NK-92 (cell line): ENCODE results near the gene UGT2A2.
"Not testable (repeated sequence)": the region's sequence is repeated elsewhere in the genome, so short reads cannot be mapped to it uniquely, and the experiment has no call there.

Experiments
- DNase-seq: peaks from one replicate; lab custom pipeline; 2025; ENCODE audit not compliant: unreplicated experiment; lab: John Stamatoyannopoulos, UW

Gene UGT2A2

GRCh38 chr4:69639542-69639941 is at the start of gene UGT2A2:
UGT2A2 (minus strand) TSS chr4:69639642; CDS start chr4:69639640, 2 bp downstream.
- DNase-seq = no peak

- no peak for DNase-seq
Observed at GRCh38 chr4:69684804-69685203, 45.4 kb upstream of the UGT2A2 start.

- no peak for DNase-seq
Observed at GRCh38 chr4:69668680-69669079, 29.2 kb upstream of the UGT2A2 start.

- DNase-seq = not testable (repeated sequence)
Observed at GRCh38 chr4:69664009-69664408, 24.6 kb upstream of the UGT2A2 start.

GRCh38 chr4:69661130-69661803 is 21.8 kb upstream of the UGT2A2 start:
- not testable (repeated sequence) for DNase-seq

GRCh38 chr4:69658133-69658532 is 18.7 kb upstream of the UGT2A2 start:
- no peak for DNase-seq

- DNase-seq = no peak
Observed at GRCh38 chr4:69656653-69657158, 17.3 kb upstream of the UGT2A2 start.

- DNase-seq = no peak
Observed at GRCh38 chr4:69653147-69653546, 13.7 kb upstream of the UGT2A2 start, which contains the start of gene UGT2A1. UGT2A1 (minus strand) TSS chr4:69653247; CDS start chr4:69647644, 5,603 bp downstream.

GRCh38 chr4:69650872-69651271 is 11.4 kb upstream of the UGT2A2 start:
- DNase-seq = no peak

- DNase-seq = no peak
Observed at GRCh38 chr4:69649629-69650028, 10.2 kb upstream of the UGT2A2 start.

GRCh38 chr4:69649207-69649606 is 9.8 kb upstream of the UGT2A2 start:
- no peak for DNase-seq

GRCh38 chr4:69642961-69643360 is 3.5 kb upstream of the UGT2A2 start:
- no peak for DNase-seq

- no peak for DNase-seq
Observed at GRCh38 chr4:69640289-69640688, 847 bp upstream of the UGT2A2 start.

GRCh38 chr4:69617083-69617694 is 22.3 kb downstream of the UGT2A2 start:
- DNase-seq = no peak

- no peak for DNase-seq
Observed at GRCh38 chr4:69610484-69610883, 29.0 kb downstream of the UGT2A2 start.

GRCh38 chr4:69601065-69601464 is 38.4 kb downstream of the UGT2A2 start:
- no peak for DNase-seq

- no peak for DNase-seq
Observed at GRCh38 chr4:69600013-69600412, 39.4 kb downstream of the UGT2A2 start.

- DNase-seq = no peak
Observed at GRCh38 chr4:69594382-69594781, 45.1 kb downstream of the UGT2A2 start.

GRCh38 chr4:69591364-69591763 is 48.1 kb downstream of the UGT2A2 start:
- DNase-seq = no peak

GRCh38 chr4:69589884-69590283 is 49.6 kb downstream of the UGT2A2 start:
- no peak for DNase-seq

- no peak for DNase-seq
Observed at GRCh38 chr4:69584135-69584534, 55.3 kb downstream of the UGT2A2 start.

- no peak for DNase-seq
Observed at GRCh38 chr4:69583543-69583942, 55.9 kb downstream of the UGT2A2 start.
